Heart left ventricle (tissue), 13 donors: ENCODE data around the gene BRICD5.

Experiments
- POLR2A ChIP-seq, 2 donors: fragments of 450-650 bp; IDR thresholded peaks; one replicate each; pipeline ENCODE4 v1.6.1; 2017; ENCODE audit warnings: antibody characterized with exemption in 2 of 2, mild to moderate bottlenecking in 2 of 2, moderate library complexity in 2 of 2
- TF ChIP-seq, protein P1 (sequence below), 12 donors: fragments of 200-600 bp; sonication (generic) in 4 of 12; IDR thresholded peaks; one replicate each; pipeline versions ENCODE4 v1.5.0 to v1.8.0; 2018 to 2022; ENCODE audit warnings: antibody characterized with exemption in 12 of 12, mild to moderate bottlenecking in 5 of 12
- donor health status: ischemic (EF 13 %, LVEDD 7.1; RV severe dilation, severe dysfunction).
- donor health status: DM: no; HTN: yes; CAD: no.
- donor health status: DM: no; HTN: no; CAD: no.
- donor health status: ischemic (EF 25% LVEDD 6.9; RV normal size, moderate dysfunction).
- donor health status: ischemic (EF 25% LVEDD 5.7; RV mildly dilated, moderate dysfunction).
- donor health status: ischemic (EF 35%, LVEDD 5.7; RV mildly dilated, moderate dysfunction).
- donor health status: nonischemic (EF 11% LVEDD 7.7; RV severe dilation, severe dysfunction).
- donor health status: DM: yes; HTN: yes; CAD: no.
- donor health status: PGD.
- donor health status: ischemic (EF 29% LVEDD 5.4; RV normal size, mild dysfunction).
- donor health status: nonischemic (EF 23%, LVEDD 6.1; RV moderate dilation, normal function).

DNA sequence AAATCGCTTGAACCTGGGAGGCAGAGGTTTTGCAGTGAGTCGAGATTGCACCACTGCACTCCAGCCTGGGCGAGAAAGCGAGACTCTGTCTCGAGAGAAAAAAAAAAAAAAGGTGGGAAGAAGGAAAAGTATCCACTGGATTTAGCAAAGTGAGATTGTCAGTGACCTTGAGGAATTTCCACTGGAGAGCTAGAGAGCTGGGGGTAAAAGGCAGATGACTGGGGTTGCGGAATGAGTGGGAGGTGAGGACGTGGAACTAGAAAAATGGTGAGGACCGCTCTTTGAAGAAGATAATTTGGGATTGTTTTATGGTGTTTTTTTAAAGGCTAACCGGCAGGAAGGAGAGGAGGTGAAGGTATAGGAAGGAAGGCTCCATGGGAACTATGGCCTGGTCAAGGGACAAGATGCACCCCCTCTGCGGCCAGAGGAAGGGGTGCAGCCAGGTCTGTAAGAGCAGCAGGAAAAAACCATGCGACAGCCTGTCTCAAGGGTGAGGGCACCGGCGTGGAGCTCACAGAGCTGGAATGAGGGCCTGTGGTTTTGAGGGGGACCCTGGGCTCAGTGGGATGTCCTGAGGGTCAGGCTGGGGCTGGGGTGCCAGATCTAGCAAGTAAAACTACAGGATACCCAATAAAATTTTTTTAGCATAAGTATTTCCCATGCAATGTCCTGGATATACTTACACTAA is 6.1 kb downstream of the BRICD5 start:
- TF ChIP-seq, protein P1, sequence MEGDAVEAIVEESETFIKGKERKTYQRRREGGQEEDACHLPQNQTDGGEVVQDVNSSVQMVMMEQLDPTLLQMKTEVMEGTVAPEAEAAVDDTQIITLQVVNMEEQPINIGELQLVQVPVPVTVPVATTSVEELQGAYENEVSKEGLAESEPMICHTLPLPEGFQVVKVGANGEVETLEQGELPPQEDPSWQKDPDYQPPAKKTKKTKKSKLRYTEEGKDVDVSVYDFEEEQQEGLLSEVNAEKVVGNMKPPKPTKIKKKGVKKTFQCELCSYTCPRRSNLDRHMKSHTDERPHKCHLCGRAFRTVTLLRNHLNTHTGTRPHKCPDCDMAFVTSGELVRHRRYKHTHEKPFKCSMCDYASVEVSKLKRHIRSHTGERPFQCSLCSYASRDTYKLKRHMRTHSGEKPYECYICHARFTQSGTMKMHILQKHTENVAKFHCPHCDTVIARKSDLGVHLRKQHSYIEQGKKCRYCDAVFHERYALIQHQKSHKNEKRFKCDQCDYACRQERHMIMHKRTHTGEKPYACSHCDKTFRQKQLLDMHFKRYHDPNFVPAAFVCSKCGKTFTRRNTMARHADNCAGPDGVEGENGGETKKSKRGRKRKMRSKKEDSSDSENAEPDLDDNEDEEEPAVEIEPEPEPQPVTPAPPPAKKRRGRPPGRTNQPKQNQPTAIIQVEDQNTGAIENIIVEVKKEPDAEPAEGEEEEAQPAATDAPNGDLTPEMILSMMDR (IDR thresholded peaks at IDR 0.05): no peak
- TF ChIP-seq POLR2A (IDR thresholded peaks at IDR 0.05): no peak
